ENCODE data around the gene KCTD19.
A peak's percentile ranks its signal among the peaks of the same experiment; 100 is the strongest.

Gene KCTD19

DNA sequence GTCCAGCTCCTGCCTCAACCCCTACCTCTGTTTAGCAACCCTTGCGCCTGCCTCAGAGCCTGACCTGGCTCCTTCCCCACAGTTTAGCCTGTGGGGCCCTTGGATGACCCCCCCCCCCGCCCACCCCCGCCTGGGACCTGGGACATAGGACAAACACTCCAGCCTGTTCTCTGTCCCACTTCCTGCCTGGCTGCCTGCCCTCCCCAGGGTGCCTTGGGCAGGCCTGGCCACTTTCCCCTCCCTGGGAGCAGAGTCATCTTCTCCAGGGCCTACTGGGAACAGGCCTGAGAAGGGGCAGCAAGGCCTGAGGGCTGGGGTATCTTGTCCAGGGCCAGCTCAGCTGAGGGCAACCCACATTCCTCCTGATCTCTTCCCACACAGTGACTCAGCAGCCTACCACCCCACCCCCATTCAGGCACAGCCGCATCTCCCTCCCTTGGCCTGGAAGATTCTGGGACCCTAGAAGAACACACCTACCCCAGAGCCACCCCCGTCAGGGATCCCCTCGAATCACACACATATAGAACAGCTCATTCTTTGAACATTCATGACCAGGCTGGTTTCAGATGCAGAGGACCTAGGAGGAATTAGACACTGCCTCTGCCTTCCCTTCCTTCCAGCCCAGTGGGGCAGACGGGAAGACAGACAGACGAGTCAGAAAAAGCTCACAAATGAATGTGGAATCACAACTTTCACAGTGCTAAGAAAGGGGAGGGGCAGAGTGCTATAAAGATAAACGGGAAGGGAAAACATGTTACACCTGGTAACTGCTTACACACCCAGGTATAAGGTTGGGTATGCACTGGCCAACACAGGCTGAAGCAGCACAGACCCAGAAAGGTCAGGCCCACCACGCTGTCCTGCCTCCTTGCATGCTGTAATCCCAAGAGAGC is 85.3 kb downstream of the KCTD19 start:
- ChIA-PET CTCF (interaction anchor here (0.9 to 1.7 kb wide), 3 partner anchors 14 to 98 kb away, joined by 3 to 8 read pairs (median 5); partner anchors contain the start of genes ELMO3 and TMEM208), POLR2A (interaction anchor here (0.9 to 1.8 kb wide), 2 partner anchors 10 to 15 kb away, joined by 6 to 10 read pairs; partner anchors contain the start of gene TMEM208)
- H3K4me3 ChIP-seq (ENCODE audit: low read depth, low read length) = no peak overlapping the region
- peak; percentile 62 for DNase-seq (ENCODE audit: low read depth, low spot score)
- TF ChIP-seq, protein P1, sequence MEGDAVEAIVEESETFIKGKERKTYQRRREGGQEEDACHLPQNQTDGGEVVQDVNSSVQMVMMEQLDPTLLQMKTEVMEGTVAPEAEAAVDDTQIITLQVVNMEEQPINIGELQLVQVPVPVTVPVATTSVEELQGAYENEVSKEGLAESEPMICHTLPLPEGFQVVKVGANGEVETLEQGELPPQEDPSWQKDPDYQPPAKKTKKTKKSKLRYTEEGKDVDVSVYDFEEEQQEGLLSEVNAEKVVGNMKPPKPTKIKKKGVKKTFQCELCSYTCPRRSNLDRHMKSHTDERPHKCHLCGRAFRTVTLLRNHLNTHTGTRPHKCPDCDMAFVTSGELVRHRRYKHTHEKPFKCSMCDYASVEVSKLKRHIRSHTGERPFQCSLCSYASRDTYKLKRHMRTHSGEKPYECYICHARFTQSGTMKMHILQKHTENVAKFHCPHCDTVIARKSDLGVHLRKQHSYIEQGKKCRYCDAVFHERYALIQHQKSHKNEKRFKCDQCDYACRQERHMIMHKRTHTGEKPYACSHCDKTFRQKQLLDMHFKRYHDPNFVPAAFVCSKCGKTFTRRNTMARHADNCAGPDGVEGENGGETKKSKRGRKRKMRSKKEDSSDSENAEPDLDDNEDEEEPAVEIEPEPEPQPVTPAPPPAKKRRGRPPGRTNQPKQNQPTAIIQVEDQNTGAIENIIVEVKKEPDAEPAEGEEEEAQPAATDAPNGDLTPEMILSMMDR (IDR thresholded peaks at IDR 0.05; ENCODE audit: insufficient read depth, low read length, missing control alignments) = no peak

DNA sequence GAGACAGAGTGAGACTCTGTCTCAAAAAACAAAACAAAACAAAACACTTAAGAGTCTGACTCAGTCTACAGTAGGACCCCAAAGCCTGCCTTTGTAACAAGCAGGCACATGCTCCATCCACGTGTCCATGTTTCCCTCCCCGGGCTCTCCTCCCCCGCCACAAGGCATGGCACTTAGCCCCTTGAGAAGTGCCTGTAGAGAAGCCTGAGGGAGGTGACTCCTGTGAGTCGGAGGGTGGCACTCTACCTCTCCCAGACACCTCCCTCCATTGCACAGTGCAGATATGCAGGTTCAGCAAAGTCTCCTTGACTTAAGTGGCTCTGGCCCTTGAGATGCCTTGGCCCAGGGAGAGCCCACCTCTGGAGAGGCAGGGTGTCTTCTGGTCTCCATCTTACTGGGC is 86.0 kb downstream of the KCTD19 start:
- CTCF ChIA-PET = interaction anchor here (1.7 kb wide), 1 partner anchor 14 kb away, joined by 8 read pairs; the partner anchor contains the start of gene TMEM208
- TF ChIP-seq, protein P1 (IDR thresholded peaks at IDR 0.05; ENCODE audit: insufficient read depth, low read length, missing control alignments) = no peak
- POLR2A ChIA-PET = interaction anchor here (1.8 kb wide), 1 partner anchor 14 kb away, joined by 10 read pairs; the partner anchor contains the start of gene TMEM208
- DNase-seq (ENCODE audit: low read depth, low spot score) = no peak
- no peak overlapping the region for H3K4me3 ChIP-seq (ENCODE audit: low read depth, low read length)
